CD4-positive, alpha-beta T cell (primary cell): ENCODE data around the gene CD46. TPM values are rescaled to one million over a fixed set of nuclear protein-coding genes. Genes with fewer than 3 reads are reported as not detected.

Experiments used
- ATAC-seq: fragments of 200-7000 bp; cut with Tn5 transposase; one replicate; pipeline ENCODE4 v1.10.0; 2022; ENCODE audit warnings: mild to moderate bottlenecking; ENCODE audit not compliant: poor library complexity
- CTCF ChIA-PET: fragments of 350-600 bp; sonication (Branson Sonifier 250); formaldehyde crosslinking; loops from one replicate; lab custom pipeline; 2021; ENCODE audit warnings: antibody characterized with exemption, inconsistent platforms; lab: Charles Lee
- POLR2A ChIA-PET: fragments of 350-600 bp; sonication (Branson Sonifier 250); formaldehyde crosslinking; loops from one replicate; lab custom pipeline; 2021; ENCODE audit warnings: antibody characterized with exemption, inconsistent platforms; lab: Charles Lee
- DNase-seq, 14 experiments: peaks; one replicate each; pipeline ENCODE4 v3.0.0-alpha.2; 2013 to 2020; ENCODE audit warnings: mixed read lengths in 2 of 14
- H3K27ac ChIP-seq, 2 donors: one replicate each; pipeline versions ENCODE4 v1.5.1 to v1.7.0; 2013; ENCODE audit warnings: low read length in 2 of 2, low read depth in 1 of 2, mild to moderate bottlenecking in 1 of 2
- H3K27me3 ChIP-seq, 2 experiments: 1 replicate in 1 of 2; 2 replicates in 1 of 2; pipeline versions ENCODE4 v1.6.1 to v1.7.0; 2013; ENCODE audit warnings: low read length in 2 of 2, control low read depth in 1 of 2, mild to moderate bottlenecking in 1 of 2, moderate library complexity in 1 of 2; ENCODE audit not compliant: insufficient read depth in 2 of 2, control insufficient read depth in 1 of 2
- H3K36me3 ChIP-seq: one replicate; pipeline ENCODE4 v1.6.1; 2013; ENCODE audit warnings: low read length, control low read depth; ENCODE audit not compliant: insufficient read depth
- H3K4me1 ChIP-seq: one replicate; pipeline ENCODE4 v1.6.1; 2013; ENCODE audit warnings: low read length, control low read depth; ENCODE audit not compliant: insufficient read depth
- H3K4me3 ChIP-seq: one replicate; pipeline ENCODE4 v1.5.1; 2013; ENCODE audit warnings: mild to moderate bottlenecking, low read length, moderate library complexity
- H3K9me3 ChIP-seq, 2 experiments: 1 replicate in 1 of 2; 2 replicates in 1 of 2; pipeline versions ENCODE4 v1.6.1 to v1.7.0; 2013; ENCODE audit warnings: low read length in 2 of 2, mild to moderate bottlenecking in 2 of 2, control low read depth in 1 of 2, moderate library complexity in 1 of 2; ENCODE audit not compliant: control insufficient read depth in 1 of 2, insufficient read depth in 1 of 2
- H3K27ac Mint-ChIP-seq: one replicate; pipeline ENCODE4 v1.8.0; 2020; ENCODE audit warnings: mixed read lengths
- H3K27me3 Mint-ChIP-seq: one replicate; pipeline ENCODE4 v1.8.0; 2021; ENCODE audit warnings: mixed read lengths
- H3K36me3 Mint-ChIP-seq: one replicate; pipeline ENCODE4 v1.8.0; 2021; ENCODE audit warnings: low read depth, mixed read lengths
- H3K4me1 Mint-ChIP-seq: one replicate; pipeline ENCODE4 v1.8.0; 2021; ENCODE audit warnings: low read depth, mixed read lengths
- H3K4me3 Mint-ChIP-seq: one replicate; pipeline ENCODE4 v1.8.0; 2020; ENCODE audit warnings: mild to moderate bottlenecking, mixed read lengths
- H3K9me3 Mint-ChIP-seq: one replicate; pipeline ENCODE4 v1.8.0; 2020; ENCODE audit warnings: mixed read lengths
- intact Hi-C, 2 experiments: fragments of 100-400 bp; cut with DNase I in 1 of 2; cut with micrococcal nuclease in 1 of 2; formaldehyde crosslinking; loops; one replicate each; pipeline versions ENCODE4 v1.15.1 to v1.9.0; 2023 to 2025; cut with DNase I, micrococcal nuclease
- total RNA-seq, 174 experiments: library from RNA in 2 of 174; stranded (reverse) in 2 of 174; gene quantifications; one replicate each; pipeline ENCODE4 v1.2.3 and lab custom pipeline; 2021 to 2026
- TF ChIP-seq, protein P1 (sequence below): fragments of 200-600 bp; IDR thresholded peaks from one replicate; pipeline ENCODE4 v1.8.0; 2022; ENCODE audit warnings: antibody characterized with exemption, mild to moderate bottlenecking

Gene CD46
- total RNA-seq, 2 experiments from 2014 or later, result 111 to 115 TPM

DNA sequence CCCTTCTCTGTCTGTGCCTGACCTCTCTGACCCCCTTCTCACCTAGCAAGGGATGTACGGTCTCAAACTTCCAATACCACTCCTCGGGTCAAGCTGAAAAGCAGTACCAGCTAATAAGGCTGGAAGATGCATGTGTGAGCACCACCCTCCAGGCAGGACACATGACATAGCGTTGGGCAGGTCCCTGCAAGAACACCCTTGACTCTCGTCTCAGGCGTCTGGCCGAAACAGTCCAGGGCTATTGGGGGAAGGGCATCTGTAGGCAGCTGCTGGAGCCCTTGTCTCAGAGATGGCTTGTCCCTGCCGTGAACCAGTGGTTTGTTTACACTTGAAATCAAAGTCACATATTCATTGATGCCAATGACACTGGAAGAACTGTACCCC is 56.5 kb downstream of the CD46 start:
- H3K9me3 Mint-ChIP-seq, result no peaks in the 10 kb centered on the region
- peaks cover 60% of the 10 kb centered on the region for H3K4me1 ChIP-seq
- DNase-seq (no peak), ATAC-seq (no peak)
- H3K27ac ChIP-seq, result no peak overlapping the region
- peak overlapping the region; percentile 77 for H3K27ac Mint-ChIP-seq
- ChIA-PET CTCF (no interaction called here), POLR2A (no interaction called here)
- H3K27me3 Mint-ChIP-seq, result no peaks in the 10 kb centered on the region
- H3K27me3 ChIP-seq, result no peaks in the 10 kb centered on the region
- peaks cover 56% of the 10 kb centered on the region for H3K4me1 Mint-ChIP-seq
- no peaks in the 10 kb centered on the region for H3K9me3 ChIP-seq
- H3K36me3 Mint-ChIP-seq, result peaks cover 99% of the 10 kb centered on the region
- intact Hi-C loops, result no loop called here
- peaks cover 97% of the 10 kb centered on the region for H3K36me3 ChIP-seq
- TF ChIP-seq, protein P1, sequence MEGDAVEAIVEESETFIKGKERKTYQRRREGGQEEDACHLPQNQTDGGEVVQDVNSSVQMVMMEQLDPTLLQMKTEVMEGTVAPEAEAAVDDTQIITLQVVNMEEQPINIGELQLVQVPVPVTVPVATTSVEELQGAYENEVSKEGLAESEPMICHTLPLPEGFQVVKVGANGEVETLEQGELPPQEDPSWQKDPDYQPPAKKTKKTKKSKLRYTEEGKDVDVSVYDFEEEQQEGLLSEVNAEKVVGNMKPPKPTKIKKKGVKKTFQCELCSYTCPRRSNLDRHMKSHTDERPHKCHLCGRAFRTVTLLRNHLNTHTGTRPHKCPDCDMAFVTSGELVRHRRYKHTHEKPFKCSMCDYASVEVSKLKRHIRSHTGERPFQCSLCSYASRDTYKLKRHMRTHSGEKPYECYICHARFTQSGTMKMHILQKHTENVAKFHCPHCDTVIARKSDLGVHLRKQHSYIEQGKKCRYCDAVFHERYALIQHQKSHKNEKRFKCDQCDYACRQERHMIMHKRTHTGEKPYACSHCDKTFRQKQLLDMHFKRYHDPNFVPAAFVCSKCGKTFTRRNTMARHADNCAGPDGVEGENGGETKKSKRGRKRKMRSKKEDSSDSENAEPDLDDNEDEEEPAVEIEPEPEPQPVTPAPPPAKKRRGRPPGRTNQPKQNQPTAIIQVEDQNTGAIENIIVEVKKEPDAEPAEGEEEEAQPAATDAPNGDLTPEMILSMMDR, result no peak
- H3K4me3 ChIP-seq, result no peak overlapping the region
- no peak overlapping the region for H3K4me3 Mint-ChIP-seq

DNA sequence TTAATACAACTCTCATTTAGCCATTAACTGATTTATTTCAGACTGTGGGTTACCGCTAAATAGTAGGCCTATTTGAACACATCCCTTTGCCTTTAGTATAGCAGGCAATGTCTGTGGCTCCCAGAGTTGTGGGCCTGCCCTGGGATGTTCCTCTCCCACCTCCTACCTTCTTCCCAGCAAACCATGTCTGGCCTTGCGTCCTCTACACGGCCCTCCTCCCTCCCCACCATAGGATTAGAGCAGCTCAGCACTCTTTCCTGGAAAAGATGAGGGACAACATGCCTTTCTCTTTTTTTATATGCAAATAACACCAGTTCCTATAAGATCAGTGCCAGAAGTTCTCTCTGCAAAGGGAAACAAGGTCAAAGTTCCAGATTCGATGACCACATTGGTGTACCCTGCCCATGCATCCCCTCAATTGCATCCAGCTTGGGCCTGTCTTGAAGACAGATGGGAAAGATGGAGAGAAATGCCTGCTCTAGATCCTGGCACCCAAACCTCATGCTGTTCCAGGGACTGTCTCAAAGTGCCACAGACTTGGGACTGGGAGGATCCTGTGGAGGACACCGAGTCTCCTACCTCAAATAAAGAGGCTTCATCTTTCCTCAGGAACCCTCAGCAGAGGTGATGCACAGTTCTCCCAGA is 57.2 kb downstream of the CD46 start:
- H3K36me3 ChIP-seq, result peaks cover 97% of the 10 kb centered on the region
- H3K4me1 ChIP-seq, result peaks cover 64% of the 10 kb centered on the region
- peaks cover 99% of the 10 kb centered on the region for H3K36me3 Mint-ChIP-seq
- ChIA-PET POLR2A (no interaction called here), CTCF (no interaction called here)
- H3K27ac ChIP-seq, result no peak overlapping the region
- H3K9me3 Mint-ChIP-seq, result no peaks in the 10 kb centered on the region
- DNase-seq, result no peak
- H3K27me3 ChIP-seq, result no peaks in the 10 kb centered on the region
- intact Hi-C loops, result no loop called here
- no peak for ATAC-seq
- no peaks in the 10 kb centered on the region for H3K9me3 ChIP-seq
- peaks cover 64% of the 10 kb centered on the region for H3K4me1 Mint-ChIP-seq
- no peak overlapping the region for H3K4me3 Mint-ChIP-seq
- peak overlapping the region; percentile 77 for H3K27ac Mint-ChIP-seq
- H3K4me3 ChIP-seq, result no peak overlapping the region
- H3K27me3 Mint-ChIP-seq, result no peaks in the 10 kb centered on the region
- TF ChIP-seq, protein P1, result no peak

DNA sequence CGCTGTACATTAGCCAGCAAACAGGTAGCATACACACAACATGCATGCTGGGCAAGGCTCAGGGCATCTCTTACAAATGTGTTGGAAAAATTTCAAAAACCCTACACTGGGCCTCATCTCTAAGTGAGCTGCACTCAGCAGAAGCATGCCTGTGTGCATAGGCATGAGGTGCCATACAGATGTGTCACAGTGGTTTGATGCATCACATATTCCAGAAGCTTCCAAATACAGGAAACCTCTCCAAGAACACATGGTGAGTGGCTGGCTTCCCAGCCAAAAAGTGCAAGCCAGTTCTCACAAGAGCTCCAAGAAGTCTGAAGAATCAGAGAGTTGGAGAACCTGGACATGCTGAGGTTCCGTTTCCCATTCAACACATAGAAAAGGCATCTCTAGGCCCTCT is 58.3 kb downstream of the CD46 start:
- Histone ChIP-seq H3K27ac (no peak overlapping the region), H3K4me3 (no peak overlapping the region), H3K9me3 (no peaks in the 10 kb centered on the region), H3K36me3 (peaks cover 98% of the 10 kb centered on the region), H3K4me1 (peaks cover 73% of the 10 kb centered on the region), H3K27me3 (no peaks in the 10 kb centered on the region)
- DNase-seq (no peak), ATAC-seq (no peak)
- no peak overlapping the region for H3K4me3 Mint-ChIP-seq
- ChIA-PET CTCF (interaction anchor here (3.4 kb wide), 1 partner anchor 13 kb away, joined by 19 read pairs; no protein-coding TSS in a partner anchor), POLR2A (interaction anchor here (0.8 kb wide), 1 partner anchor 14 kb away, joined by 3 read pairs; no protein-coding TSS in a partner anchor)
- peaks cover 99% of the 10 kb centered on the region for H3K36me3 Mint-ChIP-seq
- no peaks in the 10 kb centered on the region for H3K9me3 Mint-ChIP-seq
- no peaks in the 10 kb centered on the region for H3K27me3 Mint-ChIP-seq
- peak overlapping the region; percentile 77 for H3K27ac Mint-ChIP-seq
- intact Hi-C loops, result no loop called here
- TF ChIP-seq, protein P1, result no peak
- peaks cover 73% of the 10 kb centered on the region for H3K4me1 Mint-ChIP-seq
